ENCODE data around the gene SLC25A12.

SLC25A12 gene

GRCh38 chr2:171895786-171896185, 1.7 kb upstream of the SLC25A12 start:
- no peak overlapping the region for H3K27ac ChIP-seq

GRCh38 chr2:171894612-171894947, 536 bp upstream of the SLC25A12 start:
- TF ChIP-seq FOXP2 (optimal IDR thresholded peaks at IDR 0.05; ENCODE audit: control extremely low read depth, extremely low read length, insufficient read depth) (no peak), POLR2AphosphoS5 (IDR thresholded peaks at IDR 0.05; ENCODE audit: borderline replicate concordance, low read depth, low read length) (no peak), EZH2 (IDR thresholded peaks at IDR 0.05) (no peak)
- Histone ChIP-seq H3K9me3 (ENCODE audit: low read depth, low read length) (no peaks in the 10 kb centered on the region), H3K4me3 (peak overlapping the region; percentile 82), H3K9ac (ENCODE audit: insufficient read length) (peak overlapping the region; percentile 72), H3K27ac (peak overlapping the region; percentile 60), H3K36me3 (ENCODE audit: insufficient read depth, low read length) (peaks cover 17% of the 10 kb centered on the region; the same call in 1 of the 2 replicates)
- no peak for DNase-seq (ENCODE audit: low read depth, low spot score)

More at GRCh38 chr2:171895786-171896185, 1.7 kb upstream of the SLC25A12 start:
- no peak for TF ChIP-seq EZH2 (IDR thresholded peaks at IDR 0.05)
- no peak for TF ChIP-seq FOXP2 (optimal IDR thresholded peaks at IDR 0.05; ENCODE audit: control extremely low read depth, extremely low read length, insufficient read depth)
- no peak for TF ChIP-seq POLR2AphosphoS5 (IDR thresholded peaks at IDR 0.05; ENCODE audit: borderline replicate concordance, low read depth, low read length)
- Histone ChIP-seq H3K9me3 (ENCODE audit: low read depth, low read length) (no peaks in the 10 kb centered on the region), H3K36me3 (ENCODE audit: insufficient read depth, low read length) (peaks cover 9% of the 10 kb centered on the region; the same call in 1 of the 2 replicates), H3K9ac (ENCODE audit: insufficient read length) (no peak overlapping the region), H3K4me3 (no peak overlapping the region)
- no peak for DNase-seq (ENCODE audit: low read depth, low spot score)

- TF ChIP-seq POLR2AphosphoS5 (IDR thresholded peaks at IDR 0.05; ENCODE audit: borderline replicate concordance, low read depth, low read length) (no peak), FOXP2 (optimal IDR thresholded peaks at IDR 0.05; ENCODE audit: control extremely low read depth, extremely low read length, insufficient read depth) (no peak), EZH2 (IDR thresholded peaks at IDR 0.05) (no peak)
Measured at GRCh38 chr2:171893196-171893823, 734 bp downstream of the SLC25A12 start.

GRCh38 chr2:171889808-171890207, 4.2 kb downstream of the SLC25A12 start:
- Histone ChIP-seq H3K9me3 (ENCODE audit: low read depth, low read length) (no peaks in the 10 kb centered on the region), H3K4me3 (no peak overlapping the region), H3K27ac (peak overlapping the region; percentile 3; the same call in 1 of the 2 replicates), H3K9ac (ENCODE audit: insufficient read length) (no peak overlapping the region), H3K36me3 (ENCODE audit: insufficient read depth, low read length) (peaks cover 27% of the 10 kb centered on the region)
- TF ChIP-seq EZH2 (IDR thresholded peaks at IDR 0.05) (no peak), FOXP2 (optimal IDR thresholded peaks at IDR 0.05; ENCODE audit: control extremely low read depth, extremely low read length, insufficient read depth) (no peak), POLR2AphosphoS5 (IDR thresholded peaks at IDR 0.05; ENCODE audit: borderline replicate concordance, low read depth, low read length) (no peak)
- no peak for DNase-seq (ENCODE audit: low read depth, low spot score)

More at GRCh38 chr2:171893196-171893823, 734 bp downstream of the SLC25A12 start:
- no peak overlapping the region for H3K27ac ChIP-seq
- H3K4me3 ChIP-seq = peak overlapping the region; percentile 82
- peak overlapping the region; percentile 72 for H3K9ac ChIP-seq (ENCODE audit: insufficient read length)
- H3K9me3 ChIP-seq (ENCODE audit: low read depth, low read length) = no peaks in the 10 kb centered on the region
- DNase-seq (ENCODE audit: low read depth, low spot score) = no peak
- peaks cover 22% of the 10 kb centered on the region; the same call in 1 of the 2 replicates for H3K36me3 ChIP-seq (ENCODE audit: insufficient read depth, low read length)

- Histone ChIP-seq H3K36me3 (ENCODE audit: insufficient read depth, low read length) (peaks cover 27% of the 10 kb centered on the region), H3K27ac (peak overlapping the region; percentile 3; the same call in 1 of the 2 replicates), H3K9ac (ENCODE audit: insufficient read length) (no peak overlapping the region), H3K4me3 (no peak overlapping the region), H3K9me3 (ENCODE audit: low read depth, low read length) (no peaks in the 10 kb centered on the region)
- TF ChIP-seq POLR2AphosphoS5 (IDR thresholded peaks at IDR 0.05; ENCODE audit: borderline replicate concordance, low read depth, low read length) (no peak), EZH2 (IDR thresholded peaks at IDR 0.05) (no peak), FOXP2 (optimal IDR thresholded peaks at IDR 0.05; ENCODE audit: control extremely low read depth, extremely low read length, insufficient read depth) (no peak)
- DNase-seq (ENCODE audit: low read depth, low spot score) = no peak
Measured at GRCh38 chr2:171889333-171889732, 4.7 kb downstream of the SLC25A12 start.

GRCh38 chr2:171883275-171883893, 10.7 kb downstream of the SLC25A12 start:
- Histone ChIP-seq H3K9me3 (ENCODE audit: low read depth, low read length) (no peaks in the 10 kb centered on the region), H3K36me3 (ENCODE audit: insufficient read depth, low read length) (peaks cover 6% of the 10 kb centered on the region), H3K27ac (no peak overlapping the region), H3K4me3 (no peak overlapping the region), H3K9ac (ENCODE audit: insufficient read length) (no peak overlapping the region)
- DNase-seq (ENCODE audit: low read depth, low spot score) = no peak
- no peak for TF ChIP-seq EZH2 (IDR thresholded peaks at IDR 0.05)
- TF ChIP-seq POLR2AphosphoS5 (IDR thresholded peaks at IDR 0.05; ENCODE audit: borderline replicate concordance, low read depth, low read length) = no peak
- no peak for TF ChIP-seq FOXP2 (optimal IDR thresholded peaks at IDR 0.05; ENCODE audit: control extremely low read depth, extremely low read length, insufficient read depth)

- TF ChIP-seq FOXP2 (optimal IDR thresholded peaks at IDR 0.05; ENCODE audit: control extremely low read depth, extremely low read length, insufficient read depth) (no peak), EZH2 (IDR thresholded peaks at IDR 0.05) (no peak), POLR2AphosphoS5 (IDR thresholded peaks at IDR 0.05; ENCODE audit: borderline replicate concordance, low read depth, low read length) (no peak)
- H3K4me3 ChIP-seq = no peak overlapping the region
- peaks cover under 1% of the 10 kb centered on the region for H3K36me3 ChIP-seq (ENCODE audit: insufficient read depth, low read length)
- no peak overlapping the region for H3K27ac ChIP-seq
- no peaks in the 10 kb centered on the region for H3K9me3 ChIP-seq (ENCODE audit: low read depth, low read length)
- no peak for DNase-seq (ENCODE audit: low read depth, low spot score)
- no peak overlapping the region for H3K9ac ChIP-seq (ENCODE audit: insufficient read length)
Measured at GRCh38 chr2:171882089-171882769, 11.8 kb downstream of the SLC25A12 start.

- TF ChIP-seq EZH2 (IDR thresholded peaks at IDR 0.05) = no peak
- no peak for TF ChIP-seq FOXP2 (optimal IDR thresholded peaks at IDR 0.05; ENCODE audit: control extremely low read depth, extremely low read length, insufficient read depth)
- no peak for TF ChIP-seq POLR2AphosphoS5 (IDR thresholded peaks at IDR 0.05; ENCODE audit: borderline replicate concordance, low read depth, low read length)
- no peak for DNase-seq (ENCODE audit: low read depth, low spot score)
Measured at GRCh38 chr2:171880774-171881173, 13.3 kb downstream of the SLC25A12 start.

More at GRCh38 chr2:171880774-171881173, 13.3 kb downstream of the SLC25A12 start:
- no peak overlapping the region for H3K27ac ChIP-seq
- H3K9me3 ChIP-seq (ENCODE audit: low read depth, low read length) = no peaks in the 10 kb centered on the region
- no peak overlapping the region for H3K9ac ChIP-seq (ENCODE audit: insufficient read length)
- H3K4me3 ChIP-seq = no peak overlapping the region
- H3K36me3 ChIP-seq (ENCODE audit: insufficient read depth, low read length) = no peaks in the 10 kb centered on the region; the same call in 1 of the 2 replicates

Measured in SK-N-MC (cell line).